ENCODE results near the gene MYO9B.
A peak's percentile ranks its signal among the peaks of the same experiment; 100 is the strongest.

MYO9B gene

GRCh38 chr19:17232258-17232657 lies 156.7 kb downstream of the MYO9B start:
- CTCF ChIA-PET, result no interaction called here
- TF ChIP-seq FOXK2 (IDR thresholded peaks at IDR 0.05), result no peak
- no peak for TF ChIP-seq ZNF384 (IDR thresholded peaks at IDR 0.05)
- TF ChIP-seq BHLHE40 (IDR thresholded peaks at IDR 0.05; ENCODE audit: borderline replicate concordance), result no peak
- no peak for TF ChIP-seq CTBP1 (IDR thresholded peaks at IDR 0.05; ENCODE audit: borderline replicate concordance)
- TF ChIP-seq HDGF (IDR thresholded peaks at IDR 0.05; ENCODE audit: borderline replicate concordance), result no peak
- no peak for TF ChIP-seq ARNT (IDR thresholded peaks at IDR 0.05)
- TF ChIP-seq LEF1 (IDR thresholded peaks at IDR 0.05; ENCODE audit: borderline replicate concordance), result no peak
- TF ChIP-seq, protein P1, sequence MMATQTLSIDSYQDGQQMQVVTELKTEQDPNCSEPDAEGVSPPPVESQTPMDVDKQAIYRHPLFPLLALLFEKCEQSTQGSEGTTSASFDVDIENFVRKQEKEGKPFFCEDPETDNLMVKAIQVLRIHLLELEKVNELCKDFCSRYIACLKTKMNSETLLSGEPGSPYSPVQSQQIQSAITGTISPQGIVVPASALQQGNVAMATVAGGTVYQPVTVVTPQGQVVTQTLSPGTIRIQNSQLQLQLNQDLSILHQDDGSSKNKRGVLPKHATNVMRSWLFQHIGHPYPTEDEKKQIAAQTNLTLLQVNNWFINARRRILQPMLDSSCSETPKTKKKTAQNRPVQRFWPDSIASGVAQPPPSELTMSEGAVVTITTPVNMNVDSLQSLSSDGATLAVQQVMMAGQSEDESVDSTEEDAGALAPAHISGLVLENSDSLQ (IDR thresholded peaks at IDR 0.05), result no peak
- TF ChIP-seq NFRKB (IDR thresholded peaks at IDR 0.05), result no peak
- TF ChIP-seq SP1 (IDR thresholded peaks at IDR 0.05), result no peak
- TF ChIP-seq SUZ12 (IDR thresholded peaks at IDR 0.05), result no peak
- TF ChIP-seq TARDBP (IDR thresholded peaks at IDR 0.05), result no peak
- no peak for TF ChIP-seq FOXM1 (IDR thresholded peaks at IDR 0.05; ENCODE audit: borderline replicate concordance)
- TF ChIP-seq L3MBTL2 (conservative IDR thresholded peaks at IDR 0.05), result no peak
- no peak for TF ChIP-seq FOXA1 (IDR thresholded peaks at IDR 0.05)
- TF ChIP-seq ELF4 (IDR thresholded peaks at IDR 0.05), result no peak
- DNase-seq (ENCODE audit: extremely low spot score), result no peak
- POLR2A ChIA-PET, result interaction anchor here (0.7 to 2.8 kb wide), 2 partner anchors 17 kb away, joined by 3 to 9 read pairs; partner anchors contain the start of gene USE1

- CTCF ChIA-PET, result interaction anchor here (0.5 to 2.0 kb wide), 6 partner anchors 9 to 1093 kb away, joined by 3 to 11 read pairs (median 3); partner anchors contain the start of gene OCEL1
- peak; percentile 60 for DNase-seq (ENCODE audit: extremely low spot score)
- TF ChIP-seq ELF4 (IDR thresholded peaks at IDR 0.05) (no peak), TARDBP (IDR thresholded peaks at IDR 0.05) (no peak), HDGF (IDR thresholded peaks at IDR 0.05; ENCODE audit: borderline replicate concordance) (no peak), BHLHE40 (IDR thresholded peaks at IDR 0.05; ENCODE audit: borderline replicate concordance) (no peak), SP1 (IDR thresholded peaks at IDR 0.05) (no peak), NFRKB (IDR thresholded peaks at IDR 0.05) (no peak), FOXM1 (IDR thresholded peaks at IDR 0.05; ENCODE audit: borderline replicate concordance) (no peak), SUZ12 (IDR thresholded peaks at IDR 0.05) (no peak), LEF1 (IDR thresholded peaks at IDR 0.05; ENCODE audit: borderline replicate concordance) (no peak)
- POLR2A ChIA-PET, result interaction anchor here (0.6 to 3.8 kb wide), 7 partner anchors 9 to 32 kb away, joined by 3 to 44 read pairs (median 7); partner anchors contain the start of genes BABAM1, OCEL1 and USE1
Observed at GRCh38 chr19:17234911-17235299, 159.3 kb downstream of the MYO9B start.

DNA sequence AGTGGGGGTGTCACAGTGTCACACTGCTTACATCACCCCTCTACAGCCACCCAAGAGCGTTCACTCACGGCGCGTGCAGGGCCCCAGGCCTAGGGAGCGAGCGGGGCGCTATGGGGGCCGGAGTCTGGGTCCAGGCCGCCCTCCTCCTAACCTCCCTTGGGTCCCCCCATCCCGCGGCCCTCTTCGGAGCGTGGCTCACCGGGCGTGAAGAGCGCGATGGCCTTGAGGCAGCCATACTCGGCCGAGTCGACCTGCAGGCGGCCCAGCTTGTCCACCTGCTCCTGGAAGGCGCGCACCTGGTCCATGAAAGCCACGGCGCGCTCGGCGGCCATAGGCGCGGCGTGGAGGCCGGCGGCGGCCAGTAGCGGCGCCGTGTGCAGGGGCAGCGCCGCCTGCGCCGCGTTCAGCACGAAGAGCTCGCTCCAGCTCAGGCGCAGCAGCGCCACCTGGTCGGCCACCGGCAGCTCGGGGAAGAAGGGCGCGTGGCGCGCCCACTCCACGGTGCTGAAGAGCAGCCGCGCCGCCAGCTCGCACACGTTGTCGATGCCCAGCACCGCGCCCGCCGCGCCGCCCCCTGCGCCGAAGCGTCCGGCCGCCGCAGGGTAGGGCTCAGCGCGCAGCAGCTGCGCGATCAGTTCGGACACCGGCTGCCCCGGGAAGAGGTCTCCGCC lies 159.9 kb downstream of the MYO9B start:
- TF ChIP-seq, protein P1 (IDR thresholded peaks at IDR 0.05), result no peak
- no peak for TF ChIP-seq ELF4 (IDR thresholded peaks at IDR 0.05)
- TF ChIP-seq L3MBTL2 (conservative IDR thresholded peaks at IDR 0.05), result no peak
- no peak for TF ChIP-seq FOXM1 (IDR thresholded peaks at IDR 0.05; ENCODE audit: borderline replicate concordance)
- no peak for TF ChIP-seq NFRKB (IDR thresholded peaks at IDR 0.05)
- no peak for TF ChIP-seq CTBP1 (IDR thresholded peaks at IDR 0.05; ENCODE audit: borderline replicate concordance)
- no peak for TF ChIP-seq ARNT (IDR thresholded peaks at IDR 0.05)
- TF ChIP-seq TARDBP (IDR thresholded peaks at IDR 0.05), result no peak
- no peak for TF ChIP-seq HDGF (IDR thresholded peaks at IDR 0.05; ENCODE audit: borderline replicate concordance)
- no peak for TF ChIP-seq BHLHE40 (IDR thresholded peaks at IDR 0.05; ENCODE audit: borderline replicate concordance)
- TF ChIP-seq SUZ12 (IDR thresholded peaks at IDR 0.05), result no peak
- DNase-seq (ENCODE audit: extremely low spot score), result peak; percentile 46
- ChIA-PET CTCF (interaction anchor here (0.7 to 2.0 kb wide), 5 partner anchors 8 to 169 kb away, joined by 3 to 11 read pairs (median 3); partner anchors contain the start of gene OCEL1), POLR2A (interaction anchor here (0.6 to 3.8 kb wide), 9 partner anchors 9 to 45 kb away, joined by 3 to 44 read pairs (median 5); partner anchors contain the start of genes BABAM1, OCEL1 and USE1)

DNA sequence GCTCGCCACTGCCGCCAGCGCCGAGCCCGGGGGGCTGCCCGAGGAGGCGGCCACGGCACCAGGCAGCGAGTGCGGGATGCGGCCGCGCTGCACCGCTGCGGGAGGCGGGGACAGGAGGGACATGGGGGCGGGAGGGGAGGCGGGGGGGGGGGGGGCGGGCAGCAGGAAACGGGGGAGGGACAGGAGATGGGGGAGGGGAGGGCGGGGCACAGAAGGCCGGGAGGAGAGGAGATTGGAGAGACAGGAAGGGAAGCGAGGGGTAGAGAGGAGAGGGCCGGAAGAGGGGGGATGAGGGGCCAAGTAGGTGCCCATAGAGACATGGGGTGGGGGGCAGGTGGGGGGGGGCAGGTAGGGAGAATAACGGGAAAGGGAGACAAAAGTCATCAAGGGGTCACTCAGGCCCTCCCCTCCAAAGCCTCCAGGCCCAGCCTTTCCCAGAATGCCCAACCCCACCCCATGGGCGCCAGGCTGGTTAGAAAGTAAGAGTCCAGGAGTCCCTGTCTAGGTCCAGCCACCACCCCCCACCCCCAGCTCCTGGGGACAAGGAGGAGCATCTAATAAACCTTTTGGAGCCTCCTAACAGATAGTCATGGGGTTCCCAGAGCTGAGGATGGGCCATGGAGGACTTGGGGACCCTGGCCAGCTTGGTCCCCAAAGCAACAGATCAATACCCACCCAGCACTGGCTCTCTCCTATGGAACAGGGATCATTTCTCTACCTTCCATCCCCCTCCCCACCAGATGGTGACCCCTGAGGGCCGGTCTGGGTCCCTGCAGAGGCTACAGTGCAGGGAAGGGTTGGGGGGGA lies 160.6 kb downstream of the MYO9B start:
- ChIA-PET CTCF (interaction anchor here (0.7 to 2.0 kb wide), 4 partner anchors 8 to 31 kb away, joined by 3 to 11 read pairs (median 3); partner anchors contain the start of gene OCEL1), POLR2A (interaction anchor here (0.6 to 3.8 kb wide), 7 partner anchors 8 to 44 kb away, joined by 3 to 44 read pairs (median 4); partner anchors contain the start of genes OCEL1 and USE1)
- TF ChIP-seq FOXM1 (IDR thresholded peaks at IDR 0.05; ENCODE audit: borderline replicate concordance) (no peak), SP1 (IDR thresholded peaks at IDR 0.05) (no peak), BHLHE40 (IDR thresholded peaks at IDR 0.05; ENCODE audit: borderline replicate concordance) (no peak), FOXK2 (IDR thresholded peaks at IDR 0.05) (no peak), FOXA1 (IDR thresholded peaks at IDR 0.05) (no peak), NFRKB (IDR thresholded peaks at IDR 0.05) (no peak), HDGF (IDR thresholded peaks at IDR 0.05; ENCODE audit: borderline replicate concordance) (no peak), ZNF384 (IDR thresholded peaks at IDR 0.05) (no peak), LEF1 (IDR thresholded peaks at IDR 0.05; ENCODE audit: borderline replicate concordance) (no peak), ELF4 (IDR thresholded peaks at IDR 0.05) (no peak), SUZ12 (IDR thresholded peaks at IDR 0.05) (no peak), L3MBTL2 (conservative IDR thresholded peaks at IDR 0.05) (no peak)
- TF ChIP-seq, protein P1 (IDR thresholded peaks at IDR 0.05), result no peak
- DNase-seq (ENCODE audit: extremely low spot score), result peak; percentile 51
